Measurements from ENCODE around the gene LLGL1.

Gene LLGL1

DNA sequence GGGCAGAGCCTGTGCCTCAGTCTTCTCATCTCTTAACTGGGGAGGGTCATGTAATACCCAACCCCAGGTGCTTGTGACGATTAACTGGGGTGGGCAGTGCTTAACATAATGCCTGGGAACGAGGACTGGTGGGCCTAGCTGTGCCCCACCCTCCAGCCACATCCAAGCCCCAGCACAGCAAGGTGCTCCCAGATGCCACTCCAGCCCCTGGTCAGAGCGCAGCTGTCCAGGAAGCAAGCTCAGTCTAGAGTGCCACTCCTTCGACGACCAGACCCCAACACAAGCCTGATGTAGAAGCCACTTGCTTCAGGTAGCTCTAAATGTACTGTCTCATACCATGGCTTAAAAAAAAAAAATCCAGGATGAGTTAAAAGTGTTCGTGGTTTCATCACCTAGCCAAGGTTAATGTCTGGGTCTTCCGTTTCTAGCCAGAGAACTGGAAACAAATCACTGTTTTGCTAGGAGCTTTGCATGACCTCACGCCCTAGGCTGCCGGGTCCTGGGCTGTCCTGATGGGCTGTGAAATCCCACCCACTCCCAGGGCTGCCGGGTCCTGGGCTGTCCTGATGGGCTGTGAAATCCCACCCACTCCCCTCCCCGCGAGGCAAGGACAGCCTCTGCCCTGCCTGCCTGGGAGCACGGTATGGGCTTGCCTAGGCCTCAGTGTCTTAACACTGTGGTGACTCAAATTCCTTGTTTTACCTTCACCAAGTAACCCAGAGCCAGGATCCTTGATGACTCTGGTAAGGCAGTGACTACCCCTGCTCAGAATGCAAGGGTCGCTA is 42.7 kb downstream of the LLGL1 start:
- no peak for DNase-seq

DNA sequence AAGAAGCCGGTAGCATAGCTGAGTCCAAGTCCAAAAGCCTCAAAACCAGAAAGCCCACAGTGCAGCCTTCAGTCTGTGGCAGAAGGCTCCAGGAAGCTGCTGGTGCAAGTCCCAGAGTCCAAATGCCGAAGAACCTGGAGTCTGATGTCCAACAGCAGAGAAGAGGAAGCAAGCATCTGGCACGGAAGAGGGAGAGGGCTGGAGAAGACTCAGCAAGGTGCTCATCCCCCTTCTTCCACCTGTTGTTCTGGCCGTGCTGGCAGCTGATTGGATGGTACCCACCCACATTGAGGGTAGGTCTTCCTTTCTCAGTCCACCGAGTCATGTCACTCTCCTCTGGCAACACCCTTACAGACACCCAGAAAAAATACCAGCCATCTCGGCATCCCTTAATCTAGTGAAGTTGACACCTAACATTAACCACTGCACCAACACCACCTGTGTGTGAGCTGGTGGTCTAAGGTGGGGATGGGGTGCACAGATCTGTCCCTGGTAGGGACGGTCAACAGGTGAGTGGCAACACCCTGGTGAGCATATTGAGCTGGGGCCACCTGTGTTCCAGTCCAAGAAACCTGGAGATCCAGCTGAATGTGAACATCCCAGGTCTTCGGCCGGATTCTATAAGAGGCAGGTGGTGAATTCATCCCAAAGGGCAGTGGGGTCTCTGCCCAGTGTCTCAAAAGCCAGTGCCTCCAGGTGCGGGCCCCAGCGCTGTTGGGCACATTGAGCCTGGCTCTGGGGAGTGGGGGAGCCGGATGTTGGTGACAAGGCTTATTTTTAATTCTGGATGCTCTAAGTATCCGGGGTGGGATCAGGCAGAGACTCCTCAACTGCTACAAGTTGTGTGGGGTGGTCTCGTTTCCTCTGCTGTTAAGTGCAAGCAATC is 44.9 kb downstream of the LLGL1 start:
- no peak for DNase-seq

DNA sequence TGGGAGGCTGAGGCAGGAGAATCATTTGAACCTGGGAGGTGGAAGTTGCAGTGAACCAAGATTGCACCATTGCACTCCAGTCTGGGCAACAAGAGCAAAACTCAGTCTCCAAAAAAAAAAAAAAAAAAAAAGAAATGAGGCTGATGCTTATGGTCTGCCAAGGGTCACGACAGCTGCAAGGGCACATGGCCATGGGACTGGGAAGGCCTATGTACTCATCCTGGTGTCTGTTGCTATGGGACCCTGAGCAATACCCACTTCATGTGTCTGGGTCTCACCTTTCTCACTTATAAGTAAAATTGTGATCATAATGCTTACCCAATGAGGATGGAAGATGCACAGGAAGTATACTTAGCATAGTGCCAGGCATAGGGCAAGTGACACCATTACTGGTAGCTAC is 51.6 kb downstream of the LLGL1 start:
- DNase-seq = no peak

DNA sequence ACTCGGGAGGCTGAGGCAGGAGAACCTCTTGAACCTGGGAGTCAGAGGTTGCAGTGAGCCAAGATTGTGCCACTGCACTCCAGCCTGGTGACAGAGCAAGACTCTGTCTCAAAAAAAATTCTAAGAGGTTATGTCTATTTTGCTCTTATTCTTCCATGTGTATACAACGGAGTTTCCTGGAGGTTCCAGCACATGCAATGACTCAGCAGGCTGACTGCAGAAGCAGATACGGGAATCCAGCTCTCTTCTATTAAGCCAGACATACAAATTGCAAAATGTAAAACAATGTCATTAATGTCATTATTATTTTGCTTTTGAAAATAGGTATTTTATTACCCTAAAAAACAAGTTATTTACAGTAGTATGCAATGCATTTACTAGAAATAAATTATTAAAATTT is 53.4 kb downstream of the LLGL1 start:
- DNase-seq = peak in 1 of 56 donors; percentile 7

DNA sequence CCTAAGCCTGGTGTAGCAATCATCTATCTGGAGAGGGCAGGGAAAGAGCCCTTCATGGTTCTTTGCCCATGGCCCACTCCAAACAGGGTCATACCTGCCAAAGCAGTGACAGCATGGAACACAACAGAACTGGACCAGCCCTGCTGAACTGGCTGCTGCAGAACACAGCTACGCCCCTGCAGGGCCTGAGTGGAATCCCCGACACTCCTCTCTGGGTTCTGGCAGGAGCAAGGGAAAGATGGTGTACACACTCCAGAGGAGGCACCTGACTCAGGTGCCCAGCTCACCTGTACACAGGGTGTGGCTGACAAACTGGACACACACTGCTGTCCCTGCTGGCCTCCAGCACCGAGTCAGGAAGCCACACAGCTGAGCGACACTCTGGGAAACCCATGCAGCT is 54.8 kb downstream of the LLGL1 start:
- no peak for DNase-seq

DNA sequence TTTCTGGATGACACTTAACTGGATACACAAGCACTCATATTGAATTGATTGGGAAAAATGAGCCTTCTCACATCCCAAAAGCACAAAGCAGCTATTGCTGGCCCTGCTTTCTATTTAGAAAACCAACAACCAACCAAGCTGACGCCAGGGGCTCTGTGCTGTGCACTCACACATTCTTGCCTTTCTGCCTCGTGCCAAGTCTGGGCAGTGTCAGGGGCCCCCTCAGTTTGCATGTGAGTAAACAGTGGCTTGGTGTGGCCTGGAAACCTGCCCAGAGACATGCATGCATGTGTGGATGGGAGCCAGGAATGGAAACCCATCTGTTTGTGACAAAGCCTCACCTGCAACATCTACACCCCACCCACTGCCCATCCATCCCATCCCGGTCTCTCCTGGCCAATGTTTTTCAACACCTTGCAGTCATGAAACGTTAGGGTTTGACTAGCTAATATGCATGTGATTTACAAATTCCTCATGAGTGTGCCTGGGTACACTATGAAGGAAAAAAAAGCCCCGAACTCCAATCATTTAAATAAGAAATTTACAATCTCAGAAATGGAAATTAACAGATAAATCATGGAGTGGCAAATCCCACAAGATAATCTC is 55.4 kb downstream of the LLGL1 start:
- peak in 4 of 56 donors; percentile 5 to 68 (median 18) for DNase-seq

DNA sequence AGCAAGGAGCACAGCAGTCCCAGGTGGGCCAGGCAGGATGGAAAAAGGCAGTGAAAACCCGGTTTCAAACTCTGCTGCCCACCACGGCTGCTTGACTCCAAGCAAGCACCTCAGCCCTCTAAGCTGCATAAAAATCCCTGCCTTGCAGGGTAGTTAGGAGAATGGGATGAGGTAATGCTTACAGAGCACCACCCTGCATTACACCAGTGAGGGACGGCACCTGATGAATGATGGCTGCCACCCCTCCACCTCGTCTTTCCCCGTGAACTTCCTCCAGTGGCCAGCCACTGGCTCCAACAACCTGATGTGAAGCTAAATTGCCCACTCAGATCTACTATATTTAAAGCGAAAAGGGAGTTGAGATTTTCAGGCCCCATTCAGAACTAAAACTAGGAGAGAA is 56.4 kb downstream of the LLGL1 start:
- DNase-seq = no peak

DNA sequence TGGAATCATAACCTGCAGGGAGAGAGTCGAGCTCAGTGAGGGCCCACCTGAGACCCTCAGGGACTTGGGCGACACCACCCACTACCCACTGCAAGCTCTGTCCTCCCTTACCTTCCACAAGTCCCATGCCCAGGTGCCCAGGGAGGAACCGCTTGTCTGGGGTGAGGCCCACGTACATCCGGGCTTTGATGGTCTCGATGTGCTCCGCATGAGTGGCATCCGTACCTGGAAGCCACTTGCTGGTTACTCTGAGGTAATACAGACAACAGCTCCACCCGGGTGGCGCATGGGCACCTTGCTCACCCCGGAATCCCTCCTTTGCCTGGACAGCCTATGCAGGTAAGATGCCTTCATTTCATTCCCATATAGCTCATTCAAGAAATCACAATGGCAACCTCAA is 59.9 kb downstream of the LLGL1 start:
- no peak for DNase-seq

DNA sequence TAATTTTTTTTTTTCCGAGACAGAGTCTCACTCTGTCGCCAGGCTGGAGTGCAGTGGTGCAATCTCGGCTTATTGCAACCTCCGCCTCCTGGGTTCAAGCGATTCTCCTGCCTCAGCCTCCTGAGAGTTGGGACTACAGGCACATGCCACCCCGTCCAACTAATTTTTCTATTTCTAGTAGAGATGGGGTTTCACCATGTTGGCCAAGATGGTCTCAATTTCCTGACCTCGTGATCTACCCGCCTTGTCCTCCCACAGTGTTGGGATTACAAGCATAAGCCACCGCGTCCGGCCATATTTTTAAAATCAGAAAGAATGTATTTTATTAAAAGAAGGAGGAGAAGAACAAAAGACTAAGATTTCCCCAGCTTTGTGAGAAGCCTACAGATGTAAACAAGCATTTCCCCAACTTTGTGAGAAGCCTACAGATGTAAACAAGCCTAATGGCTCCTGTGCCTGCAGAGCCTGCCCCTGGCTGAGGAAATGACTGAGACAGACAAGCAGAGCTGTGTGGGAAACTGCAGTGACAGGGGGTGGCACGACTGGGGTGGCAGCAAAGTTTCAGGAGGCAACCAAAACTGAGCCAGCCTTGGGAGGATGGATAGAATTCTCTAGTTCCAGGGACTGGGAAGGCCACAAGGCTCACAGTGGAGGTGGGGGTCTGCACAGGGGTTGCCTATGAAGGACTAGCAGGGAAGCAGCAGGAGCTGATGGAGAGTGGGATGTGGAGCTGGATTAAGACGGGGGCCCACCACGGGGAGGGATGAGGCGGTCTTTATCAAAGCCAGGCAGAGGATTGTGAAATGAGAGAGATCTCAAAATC is 66.5 kb downstream of the LLGL1 start:
- no peak for DNase-seq

Measured in amygdala (tissue), 56 donors.